AG09319 (cell line): Measurements from ENCODE around the gene SCN5A.

Experiments used
- DNase-seq: peaks from one replicate; pipeline ENCODE4 v3.0.0-alpha.2; 2010; ENCODE audit warnings: low read depth; ENCODE audit errors: extremely low read depth
- TF ChIP-seq, protein P1 (sequence below): IDR thresholded peaks from 2 replicates; pipeline ENCODE4 v1.5.1; 2011; ENCODE audit warnings: low read depth, mild to moderate bottlenecking, inconsistent platforms, low read length, moderate library complexity

SCN5A gene

DNA sequence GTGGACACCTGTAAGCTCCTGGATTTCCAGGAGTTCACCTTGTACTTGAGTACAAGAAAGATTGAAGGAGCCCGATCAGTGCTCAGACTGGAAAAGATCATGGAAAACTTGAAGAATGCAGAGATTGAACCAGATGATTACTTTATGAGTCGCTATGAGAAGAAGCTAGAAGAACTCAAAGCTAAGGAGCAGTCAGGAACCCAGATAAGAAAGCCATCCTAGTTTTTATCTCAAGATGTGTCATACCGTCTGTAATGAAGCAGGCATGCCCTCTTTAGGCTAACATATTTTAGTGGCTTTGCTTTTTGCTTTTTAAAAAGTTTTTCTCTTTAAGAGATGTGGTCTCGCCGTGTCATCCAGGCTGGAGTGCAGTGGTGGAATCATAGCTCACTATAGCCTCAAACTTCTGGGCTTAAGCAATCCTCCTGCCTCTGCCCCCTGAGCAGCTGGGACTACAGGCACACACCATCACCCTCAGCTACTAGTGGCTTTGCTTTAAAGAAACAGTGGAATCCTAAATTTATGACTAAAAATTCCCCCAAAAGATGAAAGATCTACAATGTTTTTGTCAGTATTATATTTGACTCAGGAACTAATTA, 125.2 kb downstream of the SCN5A start:
- TF ChIP-seq, protein P1, sequence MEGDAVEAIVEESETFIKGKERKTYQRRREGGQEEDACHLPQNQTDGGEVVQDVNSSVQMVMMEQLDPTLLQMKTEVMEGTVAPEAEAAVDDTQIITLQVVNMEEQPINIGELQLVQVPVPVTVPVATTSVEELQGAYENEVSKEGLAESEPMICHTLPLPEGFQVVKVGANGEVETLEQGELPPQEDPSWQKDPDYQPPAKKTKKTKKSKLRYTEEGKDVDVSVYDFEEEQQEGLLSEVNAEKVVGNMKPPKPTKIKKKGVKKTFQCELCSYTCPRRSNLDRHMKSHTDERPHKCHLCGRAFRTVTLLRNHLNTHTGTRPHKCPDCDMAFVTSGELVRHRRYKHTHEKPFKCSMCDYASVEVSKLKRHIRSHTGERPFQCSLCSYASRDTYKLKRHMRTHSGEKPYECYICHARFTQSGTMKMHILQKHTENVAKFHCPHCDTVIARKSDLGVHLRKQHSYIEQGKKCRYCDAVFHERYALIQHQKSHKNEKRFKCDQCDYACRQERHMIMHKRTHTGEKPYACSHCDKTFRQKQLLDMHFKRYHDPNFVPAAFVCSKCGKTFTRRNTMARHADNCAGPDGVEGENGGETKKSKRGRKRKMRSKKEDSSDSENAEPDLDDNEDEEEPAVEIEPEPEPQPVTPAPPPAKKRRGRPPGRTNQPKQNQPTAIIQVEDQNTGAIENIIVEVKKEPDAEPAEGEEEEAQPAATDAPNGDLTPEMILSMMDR: no peak
- DNase-seq: no peak

GRCh38 chr3:38522002-38522401, 127.5 kb downstream of the SCN5A start:
- no peak for DNase-seq
- TF ChIP-seq, protein P1: no peak

- DNase-seq: peak; percentile 30
- TF ChIP-seq, protein P1: peak; percentile 95
These were observed 128.0 kb downstream of the SCN5A start for GRCh38 chr3:38521391-38521987.

DNA sequence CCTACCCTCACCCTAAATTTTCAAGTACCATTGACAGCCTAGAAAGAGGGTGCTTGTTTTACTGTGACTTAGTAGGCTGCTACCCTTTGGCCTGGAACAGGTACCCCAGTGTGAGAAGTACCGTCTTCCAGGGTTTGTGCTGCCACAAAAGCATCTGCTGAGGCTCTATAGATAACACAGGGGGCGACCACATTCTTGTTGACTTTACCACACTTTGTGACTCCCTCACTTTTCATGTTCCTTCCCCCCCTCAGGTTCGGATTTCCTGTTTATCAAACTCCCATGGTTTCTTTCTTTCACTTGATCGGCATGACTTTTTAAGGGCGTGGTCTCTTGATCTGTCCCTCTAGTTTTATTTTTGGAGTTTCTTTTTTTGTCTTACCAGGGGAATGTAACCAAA, 129.8 kb downstream of the SCN5A start:
- no peak for DNase-seq
- TF ChIP-seq, protein P1: no peak

- no peak for DNase-seq
- TF ChIP-seq, protein P1: no peak
These were observed 130.5 kb downstream of the SCN5A start for GRCh38 chr3:38519000-38519399.

GRCh38 chr3:38516669-38517068, 132.8 kb downstream of the SCN5A start:
- no peak for DNase-seq
- TF ChIP-seq, protein P1: no peak

DNA sequence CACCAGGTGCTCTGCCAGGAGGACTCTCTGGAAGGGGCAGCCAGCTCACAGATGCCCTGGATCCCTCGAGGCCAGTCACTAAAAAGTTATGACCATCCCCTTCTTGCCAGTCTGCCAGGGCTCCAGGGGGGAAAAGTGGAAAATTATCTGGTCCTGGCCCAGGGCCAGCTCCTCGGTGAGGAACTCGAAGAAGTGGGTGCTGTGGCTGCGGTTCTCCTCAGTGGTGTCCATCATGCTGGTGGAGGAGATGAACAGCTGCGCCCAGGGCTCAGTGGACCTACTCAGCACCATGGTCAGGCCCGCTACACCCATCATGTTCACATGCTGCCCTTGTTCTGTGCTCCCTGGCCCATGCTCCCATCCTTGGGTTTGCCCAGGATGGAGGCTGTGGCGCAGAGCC, 134.1 kb downstream of the SCN5A start:
- DNase-seq: no peak
- TF ChIP-seq, protein P1: no peak
